ENCODE data around the gene CFHR4.
"Not testable (repeated sequence)": the region's sequence is repeated elsewhere in the genome, so short reads cannot be mapped to it uniquely, and the experiment has no call there.

The CFHR4 gene

GRCh38 chr1:196933531-196934189, 45.8 kb downstream of the CFHR4 start:
- peak in 1 of 51 donors; percentile 1 for DNase-seq

GRCh38 chr1:196941474-196941873, 53.6 kb downstream of the CFHR4 start:
- not testable (repeated sequence) for DNase-seq

- not testable (repeated sequence) for DNase-seq
Measured at GRCh38 chr1:196943568-196943967, 55.7 kb downstream of the CFHR4 start, which contains the start of gene CFHR2. CFHR2 (plus strand) TSS chr1:196943738; CDS start chr1:196943881, 143 bp downstream.

- DNase-seq: no peak
Measured at GRCh38 chr1:196951711-196952394, 64.0 kb downstream of the CFHR4 start.

- no peak for DNase-seq
Measured at GRCh38 chr1:196954778-196955177, 66.9 kb downstream of the CFHR4 start.

- DNase-seq: no peak
Measured at GRCh38 chr1:196955926-196956325, 68.1 kb downstream of the CFHR4 start.

- no peak for DNase-seq
Measured at GRCh38 chr1:196960854-196961253, 73.0 kb downstream of the CFHR4 start.

All from hypothalamus (tissue), 51 donors.